GM13976 (cell line): ENCODE measurements around the gene HOXB4.

ENCODE experiments used
- DNase-seq: peaks from one replicate; pipeline ENCODE4 v3.0.0; 2012; ENCODE audit warnings: low spot score
- in situ Hi-C: fragments of 300-500 bp; cut with MboI; formaldehyde crosslinking; loops from one replicate; pipeline ENCODE4 v1.12.0; 2022; ENCODE audit warnings: low sequenced_read_pairs, mixed read lengths, inconsistent platforms; ENCODE audit not compliant: unreplicated experiment
- TF ChIP-seq, protein P1 (sequence below): IDR thresholded peaks from 2 replicates; pipeline ENCODE4 v1.5.1; 2012; ENCODE audit warnings: borderline replicate concordance, mild to moderate bottlenecking; ENCODE audit not compliant: insufficient read depth; ENCODE audit errors: extremely low read depth, missing control alignments, control extremely low read depth

The HOXB4 gene

GRCh38 chr17:48577946-48578615 is at the start of gene HOXB4:
Gene HOXB4, minus strand, starts transcription at chr17:48578350. Its CDS starts 31 bp downstream, at chr17:48578319.
- DNase-seq: peak; percentile 82
- in situ Hi-C loops: no loop called here
- TF ChIP-seq, protein P1, sequence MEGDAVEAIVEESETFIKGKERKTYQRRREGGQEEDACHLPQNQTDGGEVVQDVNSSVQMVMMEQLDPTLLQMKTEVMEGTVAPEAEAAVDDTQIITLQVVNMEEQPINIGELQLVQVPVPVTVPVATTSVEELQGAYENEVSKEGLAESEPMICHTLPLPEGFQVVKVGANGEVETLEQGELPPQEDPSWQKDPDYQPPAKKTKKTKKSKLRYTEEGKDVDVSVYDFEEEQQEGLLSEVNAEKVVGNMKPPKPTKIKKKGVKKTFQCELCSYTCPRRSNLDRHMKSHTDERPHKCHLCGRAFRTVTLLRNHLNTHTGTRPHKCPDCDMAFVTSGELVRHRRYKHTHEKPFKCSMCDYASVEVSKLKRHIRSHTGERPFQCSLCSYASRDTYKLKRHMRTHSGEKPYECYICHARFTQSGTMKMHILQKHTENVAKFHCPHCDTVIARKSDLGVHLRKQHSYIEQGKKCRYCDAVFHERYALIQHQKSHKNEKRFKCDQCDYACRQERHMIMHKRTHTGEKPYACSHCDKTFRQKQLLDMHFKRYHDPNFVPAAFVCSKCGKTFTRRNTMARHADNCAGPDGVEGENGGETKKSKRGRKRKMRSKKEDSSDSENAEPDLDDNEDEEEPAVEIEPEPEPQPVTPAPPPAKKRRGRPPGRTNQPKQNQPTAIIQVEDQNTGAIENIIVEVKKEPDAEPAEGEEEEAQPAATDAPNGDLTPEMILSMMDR: no peak

GRCh38 chr17:48627118-48627597 is 49.0 kb upstream of the HOXB4 start:
- in situ Hi-C loops: no loop called here
- no peak for DNase-seq
- TF ChIP-seq, protein P1: no peak

GRCh38 chr17:48626245-48627117 is 48.3 kb upstream of the HOXB4 start, which contains the start of gene HOXB9:
Gene HOXB9, minus strand, starts transcription at chr17:48626358. Its CDS starts 89 bp downstream, at chr17:48626269.
- in situ Hi-C loops: no loop called here
- TF ChIP-seq, protein P1: no peak
- peak; percentile 64 for DNase-seq

- peak; percentile 79 for DNase-seq
- in situ Hi-C loops: no loop called here
- TF ChIP-seq, protein P1: no peak
Observed at GRCh38 chr17:48625495-48626244, 47.5 kb upstream of the HOXB4 start.

DNA sequence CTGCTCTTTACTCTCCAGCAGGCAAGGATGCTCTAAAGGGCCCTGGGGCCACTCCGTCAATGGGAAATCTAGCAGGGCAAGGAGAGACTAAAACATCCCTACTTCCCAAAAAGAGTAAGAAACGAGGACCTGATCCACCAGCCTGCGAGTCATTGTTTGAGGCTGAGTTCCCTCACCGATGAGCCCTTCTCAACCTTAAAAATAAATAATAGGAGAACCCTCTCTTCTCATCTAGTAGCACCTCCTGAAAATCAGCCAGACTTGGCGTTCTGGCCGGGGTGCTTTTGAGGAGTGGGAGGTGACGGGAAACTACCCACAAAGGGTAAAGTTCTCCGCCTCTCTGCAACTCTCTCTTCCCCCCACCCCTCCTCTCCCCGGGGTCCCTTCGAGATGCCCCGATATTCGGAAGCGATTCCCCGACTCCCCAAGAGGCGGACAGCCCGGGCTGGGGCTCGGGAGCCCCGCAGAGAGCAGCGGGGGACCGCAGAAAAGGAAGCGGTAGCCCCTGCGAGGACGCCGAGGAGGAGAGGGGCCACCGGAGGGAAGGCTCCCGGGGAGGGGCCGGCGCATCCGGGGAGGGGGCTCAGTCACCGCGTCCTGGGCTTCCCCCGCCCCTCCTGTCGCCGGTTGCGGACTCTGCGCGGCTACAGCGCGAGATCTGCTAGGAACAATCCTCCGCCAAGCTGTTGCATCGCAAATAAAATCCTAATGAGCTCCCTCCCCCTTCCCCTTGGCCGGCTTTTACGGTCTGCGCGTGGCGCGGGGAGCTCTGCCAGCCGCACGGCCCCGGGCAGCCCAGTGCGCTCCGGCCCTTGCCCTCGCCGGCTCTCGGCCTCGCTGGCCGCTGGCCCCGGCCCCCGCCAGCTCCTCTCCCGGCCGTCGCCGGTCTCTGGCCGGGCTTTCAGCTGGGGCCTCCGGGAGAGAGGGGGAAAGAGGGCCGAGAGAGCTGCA is 46.7 kb upstream of the HOXB4 start:
- TF ChIP-seq, protein P1: no peak
- peak; percentile 57 for DNase-seq
- in situ Hi-C loops: no loop called here
